ENCODE measurements around the gene HUWE1. TPM values are rescaled to one million over a fixed set of nuclear protein-coding genes. Genes with fewer than 3 reads are reported as not detected.

HUWE1 gene
- total RNA-seq, 2 donors from 2014 or later: 316 to 325 TPM

GRCh38 chrX:53556868-53557267, 129.7 kb downstream of the HUWE1 start:
- Histone ChIP-seq H3K4me3 (ENCODE audit: low read length) (no peak overlapping the region), H3K27ac (ENCODE audit: low read depth, low read length) (no peak overlapping the region), H3K9ac (ENCODE audit: extremely low read depth, low read length, poor library complexity, severe bottlenecking) (no peak overlapping the region), H3K9me3 (ENCODE audit: control insufficient read depth, low read length) (no peaks in the 10 kb centered on the region), H3K4me1 (ENCODE audit: control insufficient read depth, insufficient read depth, low read length) (no peaks in the 10 kb centered on the region), H3K36me3 (ENCODE audit: control insufficient read depth, insufficient read depth, low read length) (peaks cover 87% of the 10 kb centered on the region), H3K27me3 (ENCODE audit: control insufficient read depth, insufficient read depth, low read length, poor library complexity, severe bottlenecking) (no peaks in the 10 kb centered on the region)
- Mint-ChIP-seq H3K27me3 (ENCODE audit: insufficient read depth) (no peaks in the 10 kb centered on the region), H3K9me3 (peaks cover 68% of the 10 kb centered on the region), H3K36me3 (ENCODE audit: low read depth) (peaks cover 80% of the 10 kb centered on the region), H3K4me1 (peaks cover 3% of the 10 kb centered on the region), H3K4me3 (no peak overlapping the region), H3K27ac (no peak overlapping the region)
- 95% methylated on average over 1 of the region's 3 CpGs; no CpG with 5 or more reads in 1 of the 2 experiments for WGBS, 2 experiments (ENCODE audit: insufficient coverage in 1 of 2, insufficient read length in 1 of 2)
- no peak for TF ChIP-seq CTCF (conservative IDR thresholded peaks at IDR 0.05)
- DNase-seq: no peak

GRCh38 chrX:53550756-53551463, 135.6 kb downstream of the HUWE1 start:
- Mint-ChIP-seq H3K9me3 (peaks cover 69% of the 10 kb centered on the region), H3K4me1 (no peaks in the 10 kb centered on the region), H3K4me3 (no peak overlapping the region), H3K36me3 (ENCODE audit: low read depth) (peaks cover 84% of the 10 kb centered on the region), H3K27me3 (ENCODE audit: insufficient read depth) (no peaks in the 10 kb centered on the region), H3K27ac (no peak overlapping the region)
- 97 to 100% methylated on average over 1 to 18 of the region's 18 CpGs for WGBS, 2 experiments (ENCODE audit: insufficient coverage in 1 of 2, insufficient read length in 1 of 2)
- DNase-seq: no peak
- Histone ChIP-seq H3K27me3 (ENCODE audit: control insufficient read depth, insufficient read depth, low read length, poor library complexity, severe bottlenecking) (no peaks in the 10 kb centered on the region), H3K36me3 (ENCODE audit: control insufficient read depth, insufficient read depth, low read length) (peaks cover 83% of the 10 kb centered on the region), H3K9me3 (ENCODE audit: control insufficient read depth, low read length) (no peaks in the 10 kb centered on the region), H3K9ac (ENCODE audit: extremely low read depth, low read length, poor library complexity, severe bottlenecking) (no peak overlapping the region), H3K27ac (ENCODE audit: low read depth, low read length) (no peak overlapping the region), H3K4me3 (ENCODE audit: low read length) (no peak overlapping the region), H3K4me1 (ENCODE audit: control insufficient read depth, insufficient read depth, low read length) (no peaks in the 10 kb centered on the region)
- TF ChIP-seq CTCF (conservative IDR thresholded peaks at IDR 0.05): no peak

GRCh38 chrX:53547668-53548067, 138.9 kb downstream of the HUWE1 start:
- Mint-ChIP-seq H3K27me3 (ENCODE audit: insufficient read depth) (no peaks in the 10 kb centered on the region), H3K4me1 (no peaks in the 10 kb centered on the region), H3K36me3 (ENCODE audit: low read depth) (peaks cover 87% of the 10 kb centered on the region), H3K4me3 (no peak overlapping the region), H3K27ac (no peak overlapping the region), H3K9me3 (peaks cover 63% of the 10 kb centered on the region)
- H3K9me3 ChIP-seq (ENCODE audit: control insufficient read depth, low read length): no peaks in the 10 kb centered on the region
- peaks cover 96% of the 10 kb centered on the region for H3K36me3 ChIP-seq (ENCODE audit: control insufficient read depth, insufficient read depth, low read length)
- no peak overlapping the region for H3K4me3 ChIP-seq (ENCODE audit: low read length)
- TF ChIP-seq CTCF (conservative IDR thresholded peaks at IDR 0.05): no peak
- DNase-seq: no peak
- H3K9ac ChIP-seq (ENCODE audit: extremely low read depth, low read length, poor library complexity, severe bottlenecking): no peak overlapping the region
- H3K27ac ChIP-seq (ENCODE audit: low read depth, low read length): no peak overlapping the region
- H3K27me3 ChIP-seq (ENCODE audit: control insufficient read depth, insufficient read depth, low read length, poor library complexity, severe bottlenecking): no peaks in the 10 kb centered on the region
- no peaks in the 10 kb centered on the region for H3K4me1 ChIP-seq (ENCODE audit: control insufficient read depth, insufficient read depth, low read length)
- WGBS, 2 experiments (ENCODE audit: insufficient coverage in 1 of 2, insufficient read length in 1 of 2): 95 to 100% methylated on average over 6 to 11 of the region's 12 CpGs
